Fibroblast of the aortic adventitia (primary cell): ENCODE results near the gene VEGFA. TPM values are rescaled to one million over a fixed set of nuclear protein-coding genes. Genes with fewer than 3 reads are reported as not detected.

Experiments used
- DNase-seq: peaks from one replicate; pipeline ENCODE4 v3.0.0-alpha.2; 2010; ENCODE audit warnings: low read depth
- H3K4me3 ChIP-seq: 2 replicates; pipeline ENCODE4 v1.5.1; 2011; ENCODE audit warnings: low read depth, mild to moderate bottlenecking, control low read depth, low read length, moderate library complexity
- CTCF ChIP-seq: IDR thresholded peaks from 2 replicates; pipeline ENCODE4 v1.5.1; 2011; ENCODE audit warnings: mild to moderate bottlenecking, low read length, control low read depth, inconsistent platforms; ENCODE audit not compliant: insufficient read depth
- total RNA-seq: library from RNA; depleted of rRNA; stranded (reverse); fragments of >200 nt; gene quantifications from 2 replicates; pipeline ENCODE4 v1.2.3, GENCODE V29; 2012; ENCODE audit warnings: low replicate concordance

The VEGFA gene
- total RNA-seq, 1 donor = 98.9 TPM

GRCh38 chr6:43804550-43805223 is 34.7 kb downstream of the VEGFA start:
- H3K4me3 ChIP-seq = no peak overlapping the region
- no peak for TF ChIP-seq CTCF
- DNase-seq = no peak

- no peak for DNase-seq
- no peak for TF ChIP-seq CTCF
- H3K4me3 ChIP-seq = no peak overlapping the region
Observed at GRCh38 chr6:43805699-43806042, 35.7 kb downstream of the VEGFA start.

- H3K4me3 ChIP-seq = no peak overlapping the region
- TF ChIP-seq CTCF = no peak
- no peak for DNase-seq
Observed at GRCh38 chr6:43806043-43806757, 36.2 kb downstream of the VEGFA start.

GRCh38 chr6:43806758-43807227 is 36.8 kb downstream of the VEGFA start:
- H3K4me3 ChIP-seq = no peak overlapping the region
- TF ChIP-seq CTCF = no peak
- DNase-seq = no peak

GRCh38 chr6:43807228-43808061 is 37.4 kb downstream of the VEGFA start:
- DNase-seq = peak; percentile 25
- no peak for TF ChIP-seq CTCF

GRCh38 chr6:43808412-43808811 is 38.4 kb downstream of the VEGFA start:
- no peak overlapping the region for H3K4me3 ChIP-seq

More at GRCh38 chr6:43807228-43808061, 37.4 kb downstream of the VEGFA start:
- H3K4me3 ChIP-seq = no peak overlapping the region

More at GRCh38 chr6:43808412-43808811, 38.4 kb downstream of the VEGFA start:
- no peak for TF ChIP-seq CTCF
- DNase-seq = no peak
